PC-9 (cell line): ENCODE measurements around the gene GPHN. TPM values are rescaled to one million over a fixed set of nuclear protein-coding genes. Genes with fewer than 3 reads are reported as not detected.

Source experiments
- BruUV-seq: library from RNA; stranded (reverse); fragments of 400-500 nt; replicated peaks from 2 replicates; lab custom pipeline; 2021; lab: Mats Ljungman, UMichigan
- CTCF ChIA-PET: fragments of 300-600 bp; sonication (Branson Sonifier 250); formaldehyde crosslinking; loops from one replicate; lab custom pipeline; 2022; ENCODE audit warnings: antibody characterized with exemption; lab: Charles Lee
- POLR2A ChIA-PET: fragments of 300-600 bp; sonication (Branson Sonifier 250); formaldehyde crosslinking; loops from one replicate; lab custom pipeline; 2022; ENCODE audit warnings: antibody characterized with exemption; ENCODE audit not compliant: unreplicated experiment; lab: Charles Lee
- DNase-seq, 2 experiments: peaks; one replicate each; pipeline versions ENCODE4 v3.0.0 to v3.0.0-alpha.2; 2015 to 2022; ENCODE audit warnings: mixed read lengths in 1 of 2
- H2AFZ ChIP-seq: fragments of 200-600 bp; sonication (generic); 2 replicates; pipeline ENCODE4 v1.8.1; 2017; ENCODE audit warnings: antibody characterized with exemption
- H3F3A ChIP-seq: fragments of 200-600 bp; sonication (generic); 2 replicates; pipeline ENCODE4 v1.8.1; 2017; ENCODE audit warnings: antibody characterized with exemption, mild to moderate bottlenecking, low read depth; ENCODE audit not compliant: insufficient read depth
- H3K27ac ChIP-seq: fragments of 200-600 bp; sonication (generic); 2 replicates; pipeline ENCODE4 v1.6.1; 2016; ENCODE audit warnings: mixed run types
- H3K27me3 ChIP-seq: fragments of 200-600 bp; sonication (generic); 2 replicates; pipeline ENCODE4 v1.6.1; 2016; ENCODE audit warnings: low read depth, mixed run types; ENCODE audit not compliant: insufficient read depth
- H3K36me3 ChIP-seq: fragments of 200-600 bp; sonication (generic); 2 replicates; pipeline ENCODE4 v1.6.1; 2016; ENCODE audit warnings: low read depth, mixed run types
- H3K4me1 ChIP-seq: fragments of 200-600 bp; sonication (generic); replicated peaks from 2 replicates; pipeline ENCODE4 v1.6.1; 2016; ENCODE audit warnings: mixed run types; ENCODE audit not compliant: insufficient read depth
- H3K4me2 ChIP-seq: fragments of 200-600 bp; sonication (generic); 2 replicates; pipeline ENCODE4 v1.6.1; 2017; ENCODE audit warnings: mixed run types
- H3K4me3 ChIP-seq: fragments of 200-600 bp; sonication (generic); 2 replicates; pipeline ENCODE4 v1.6.1; 2016; ENCODE audit warnings: mixed run types
- H3K79me2 ChIP-seq: fragments of 200-600 bp; sonication (generic); 2 replicates; pipeline ENCODE4 v1.6.1; 2017; ENCODE audit warnings: low read depth, mixed run types
- H3K9me2 ChIP-seq: fragments of 200-600 bp; sonication (generic); 2 replicates; pipeline ENCODE4 v1.8.1; 2017; ENCODE audit warnings: mild to moderate bottlenecking; ENCODE audit not compliant: insufficient read depth
- H3K9me3 ChIP-seq: fragments of 200-600 bp; sonication (generic); 2 replicates; pipeline ENCODE4 v1.8.1; 2016; ENCODE audit warnings: low read depth; ENCODE audit not compliant: insufficient read depth
- H4K20me1 ChIP-seq: fragments of 200-600 bp; sonication (generic); 2 replicates; pipeline ENCODE4 v1.8.1; 2017; ENCODE audit not compliant: insufficient read depth
- CTCF ChIP-seq: fragments of 200-600 bp; sonication (generic); conservative IDR thresholded peaks from 2 replicates; pipeline ENCODE4 v1.6.1; 2017; ENCODE audit warnings: mixed run types, antibody characterized with exemption, mild to moderate bottlenecking, moderate library complexity
- EZH2 ChIP-seq: fragments of 200-600 bp; sonication (generic); IDR thresholded peaks from 2 replicates; pipeline ENCODE4 v1.8.0; 2017; ENCODE audit warnings: antibody characterized with exemption, low read depth
- intact Hi-C: fragments of 100-400 bp; cut with micrococcal nuclease; formaldehyde crosslinking; loops from one replicate; pipeline ENCODE4 v1.10.0; 2022; ENCODE audit not compliant: unreplicated experiment
- total RNA-seq: library from RNA; stranded (reverse); gene quantifications from 2 replicates; pipeline ENCODE4 v1.2.3, GENCODE V29; 2021

The GPHN gene
- total RNA-seq, 1 experiment from 2014 or later = 18.3 TPM

GRCh38 chr14:66482873-66483272 is 25.1 kb upstream of the GPHN start:
- H3K27ac ChIP-seq = no peak overlapping the region; the same call in 1 of the 2 replicates
- TF ChIP-seq CTCF = no peak
- no peak for TF ChIP-seq EZH2
- no peaks in the 10 kb centered on the region for H3K36me3 ChIP-seq
- peaks cover 12% of the 10 kb centered on the region for H3K4me1 ChIP-seq
- POLR2A ChIA-PET = no interaction called here
- CTCF ChIA-PET = no interaction called here
- no peaks in the 10 kb centered on the region for H4K20me1 ChIP-seq
- H3K79me2 ChIP-seq = no peaks in the 10 kb centered on the region
- no TSS peak for BruUV-seq
- no peaks in the 10 kb centered on the region for H3K27me3 ChIP-seq
- H3K9me3 ChIP-seq = no peaks in the 10 kb centered on the region
- H3K9me2 ChIP-seq = no peaks in the 10 kb centered on the region; the same call in 1 of the 2 replicates
- H3F3A ChIP-seq = no peaks in the 10 kb centered on the region
- H2AFZ ChIP-seq = no peak overlapping the region; the same call in 1 of the 2 replicates
- no peak for DNase-seq
- no peak overlapping the region for H3K4me3 ChIP-seq
- H3K4me2 ChIP-seq = peak overlapping the region; percentile 37
- intact Hi-C loops = no loop called here

GRCh38 chr14:66483322-66483721 is 24.6 kb upstream of the GPHN start:
- Histone ChIP-seq H4K20me1 (no peaks in the 10 kb centered on the region), H2AFZ (no peak overlapping the region; the same call in 1 of the 2 replicates), H3K27me3 (no peaks in the 10 kb centered on the region), H3K4me2 (peak overlapping the region; percentile 37), H3K9me2 (no peaks in the 10 kb centered on the region; the same call in 1 of the 2 replicates), H3K9me3 (no peaks in the 10 kb centered on the region), H3K27ac (no peak overlapping the region; the same call in 1 of the 2 replicates), H3K4me3 (no peak overlapping the region), H3K36me3 (no peaks in the 10 kb centered on the region), H3F3A (no peaks in the 10 kb centered on the region), H3K79me2 (no peaks in the 10 kb centered on the region), H3K4me1 (peaks cover 12% of the 10 kb centered on the region)
- CTCF ChIA-PET = no interaction called here
- no peak for DNase-seq
- POLR2A ChIA-PET = no interaction called here
- intact Hi-C loops = no loop called here
- no TSS peak for BruUV-seq
- TF ChIP-seq EZH2 (no peak), CTCF (no peak)

- Histone ChIP-seq H3K4me2 (no peak overlapping the region), H3K4me3 (no peak overlapping the region), H3K9me2 (no peaks in the 10 kb centered on the region), H3K79me2 (no peaks in the 10 kb centered on the region), H3K4me1 (peaks cover 14% of the 10 kb centered on the region), H3K27me3 (no peaks in the 10 kb centered on the region), H3F3A (no peaks in the 10 kb centered on the region), H3K27ac (no peak overlapping the region), H3K36me3 (no peaks in the 10 kb centered on the region), H4K20me1 (no peaks in the 10 kb centered on the region), H2AFZ (no peak overlapping the region), H3K9me3 (no peaks in the 10 kb centered on the region)
- ChIA-PET POLR2A (no interaction called here), CTCF (no interaction called here)
- no TSS peak for BruUV-seq
- intact Hi-C loops = no loop called here
- DNase-seq = no peak
- TF ChIP-seq CTCF (no peak), EZH2 (no peak)
These were observed 22.9 kb upstream of the GPHN start for GRCh38 chr14:66485029-66485428.
